Ascending aorta (tissue), 2 donors: ENCODE results near the gene GATM. TPM values are rescaled to one million over a fixed set of nuclear protein-coding genes. Genes with fewer than 3 reads are reported as not detected.

Experiments used
- DNase-seq, 2 donors: peaks; one replicate each; pipeline ENCODE4 v3.0.0-alpha.2; 2019; ENCODE audit warnings: low spot score in 2 of 2
- H3K27ac ChIP-seq, 2 donors: fragments of 200-600 bp; sonication (generic); one replicate each; pipeline ENCODE4 v1.5.1; 2016 to 2017; ENCODE audit warnings: mild to moderate bottlenecking in 1 of 2
- H3K27me3 ChIP-seq: fragments of 200-600 bp; sonication (generic); one replicate; pipeline ENCODE4 v1.5.1; 2017
- H3K36me3 ChIP-seq, 2 donors: fragments of 200-600 bp; sonication (generic); one replicate each; pipeline ENCODE4 v1.5.1; 2016
- H3K4me1 ChIP-seq, 2 donors: fragments of 200-600 bp; sonication (generic); one replicate each; pipeline ENCODE4 v1.5.1; 2016 to 2017; ENCODE audit warnings: mild to moderate bottlenecking in 1 of 2
- H3K4me3 ChIP-seq, 2 donors: fragments of 200-600 bp; sonication (generic); one replicate each; pipeline ENCODE4 v1.5.1; 2016 to 2017; ENCODE audit warnings: mild to moderate bottlenecking in 1 of 2
- H3K9me3 ChIP-seq, 2 donors: fragments of 200-600 bp; sonication (generic); one replicate each; pipeline ENCODE4 v1.5.1; 2016
- CTCF ChIP-seq, 3 experiments: fragments of 200-600 bp in 2 of 3; fragments of 450-650 bp in 1 of 3; sonication (generic) in 2 of 3; IDR thresholded peaks; one replicate each; pipeline ENCODE4 v1.5.1; 2016 to 2019; ENCODE audit warnings: antibody characterized with exemption in 3 of 3, mild to moderate bottlenecking in 1 of 3, moderate library complexity in 1 of 3
- intact Hi-C: fragments of 100-400 bp; cut with DNase I; formaldehyde crosslinking; loops from one replicate; pipeline ENCODE4 v1.15.1; 2023
- total RNA-seq: library from RNA; depleted of rRNA; stranded (reverse); fragments of >200 nt; gene quantifications from one replicate; pipeline ENCODE4 v1.1.0, GENCODE V29; 2016

The GATM gene
- total RNA-seq = 6.1 TPM

GRCh38 chr15:45378149-45378912 lies at the start of gene GATM:
Gene GATM, minus strand, starts transcription at chr15:45378544. Its CDS starts 91 bp downstream, at chr15:45378453.
- Histone ChIP-seq H3K9me3 (no peaks in the 10 kb centered on the region), H3K27ac (peak within 1 kb of the TSS; percentile 75 to 77), H3K27me3 (no peaks in the 10 kb centered on the region), H3K36me3 (peaks cover 0 to 9% of the 10 kb centered on the region in 2 donors), H3K4me1 (peaks cover 3 to 5% of the 10 kb centered on the region in 2 donors), H3K4me3 (peak within 1 kb of the TSS; percentile 61 to 72)
- TF ChIP-seq CTCF (IDR thresholded peaks at IDR 0.05) = peak; percentile 26 to 61 (median 49)
- DNase-seq = peak; percentile 43 to 89
- intact Hi-C loops = loop anchor here (1.0 to 5.0 kb wide), 5 partner anchors 24 to 211 kb away; partner anchors contain the start of gene SHF

GRCh38 chr15:45427085-45427484 lies 48.7 kb upstream of the GATM start:
- H3K9me3 ChIP-seq = no peaks in the 10 kb centered on the region
- no peak overlapping the region for H3K4me3 ChIP-seq
- H3K27ac ChIP-seq = no peak overlapping the region
- intact Hi-C loops = no loop called here
- peaks cover 0 to 5% of the 10 kb centered on the region in 2 donors for H3K4me1 ChIP-seq
- no peak for DNase-seq
- no peak for TF ChIP-seq CTCF (IDR thresholded peaks at IDR 0.05)
- H3K36me3 ChIP-seq = peaks cover 0 to 6% of the 10 kb centered on the region in 2 donors
- H3K27me3 ChIP-seq = no peaks in the 10 kb centered on the region

GRCh38 chr15:45425135-45425534 lies 46.8 kb upstream of the GATM start:
- intact Hi-C loops = no loop called here
- H3K27ac ChIP-seq = no peak overlapping the region
- no peak overlapping the region for H3K4me3 ChIP-seq
- H3K36me3 ChIP-seq = peaks cover 3 to 14% of the 10 kb centered on the region in 2 donors
- peaks cover 0 to under 1% of the 10 kb centered on the region in 2 donors for H3K4me1 ChIP-seq
- no peak for TF ChIP-seq CTCF (IDR thresholded peaks at IDR 0.05)
- H3K9me3 ChIP-seq = no peaks in the 10 kb centered on the region
- no peak for DNase-seq
- H3K27me3 ChIP-seq = no peaks in the 10 kb centered on the region

GRCh38 chr15:45424429-45424828 lies 46.1 kb upstream of the GATM start:
- intact Hi-C loops = no loop called here
- H3K4me3 ChIP-seq = no peak overlapping the region
- TF ChIP-seq CTCF (IDR thresholded peaks at IDR 0.05) = no peak
- H3K27ac ChIP-seq = no peak overlapping the region
- H3K4me1 ChIP-seq = no peaks in the 10 kb centered on the region
- no peaks in the 10 kb centered on the region for H3K27me3 ChIP-seq
- peaks cover 4 to 20% of the 10 kb centered on the region in 2 donors for H3K36me3 ChIP-seq
- DNase-seq = no peak
- no peaks in the 10 kb centered on the region for H3K9me3 ChIP-seq

- intact Hi-C loops = no loop called here
- peaks cover 56 to 82% of the 10 kb centered on the region in 2 donors for H3K36me3 ChIP-seq
These were observed 39.1 kb upstream of the GATM start for GRCh38 chr15:45417303-45417950.

More at GRCh38 chr15:45417303-45417950, 39.1 kb upstream of the GATM start:
- no peak for TF ChIP-seq CTCF (IDR thresholded peaks at IDR 0.05)
- no peaks in the 10 kb centered on the region for H3K4me1 ChIP-seq
- H3K4me3 ChIP-seq = no peak overlapping the region
- H3K27ac ChIP-seq = no peak overlapping the region
- H3K9me3 ChIP-seq = no peaks in the 10 kb centered on the region
- H3K27me3 ChIP-seq = no peaks in the 10 kb centered on the region
- no peak for DNase-seq
